ENCODE measurements around the gene SLC8A1. TPM values are rescaled to one million over a fixed set of nuclear protein-coding genes. Genes with fewer than 3 reads are reported as not detected.
"Not testable (repeated sequence)": the region's sequence is repeated elsewhere in the genome, so short reads cannot be mapped to it uniquely, and the experiment has no call there.

Gene SLC8A1
- total and polyA plus RNA-seq, 3 donors from 2014 or later, result 1.4 to 3.6 (median 3.2) TPM

GRCh38 chr2:40090044-40090443 is 361.8 kb downstream of the SLC8A1 start:
- Histone ChIP-seq H3K4me3 (no peak overlapping the region), H3K36me3 (ENCODE audit: low read depth, missing control alignments) (no peaks in the 10 kb centered on the region), H3K4me1 (no peaks in the 10 kb centered on the region), H3K9me3 (no peaks in the 10 kb centered on the region), H3K27me3 (no peaks in the 10 kb centered on the region), H3K27ac (no peak overlapping the region)
- 59 to 69% methylated on average over 3 of the region's 3 CpGs for WGBS, 2 donors
- no peak for DNase-seq
- TF ChIP-seq POLR2A (IDR thresholded peaks at IDR 0.05), result no peak
- intact Hi-C loops (cut with DNase I; ENCODE audit: low total_unique reads), result no loop called here

DNA sequence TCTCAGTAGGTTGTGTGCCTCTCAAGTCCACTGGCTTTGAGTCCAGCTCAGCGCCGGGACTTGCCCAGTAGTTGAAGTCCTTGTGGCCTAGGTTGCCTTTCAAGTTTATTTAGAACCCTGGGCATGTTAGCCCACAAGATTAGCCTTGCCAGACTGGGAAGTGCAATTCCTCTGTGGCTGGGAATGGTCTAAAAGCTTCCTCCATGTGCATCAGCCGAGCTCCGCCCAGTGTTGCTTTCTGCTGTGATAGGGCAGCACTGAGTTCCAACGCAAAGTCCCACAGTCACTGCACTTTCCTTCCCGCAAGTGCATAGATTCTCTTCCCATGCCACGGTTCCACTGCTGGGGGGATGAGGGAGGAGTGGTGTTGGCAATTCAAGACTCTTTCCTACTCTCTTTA is 364.0 kb downstream of the SLC8A1 start:
- Histone ChIP-seq H3K27ac (no peak overlapping the region), H3K9me3 (no peaks in the 10 kb centered on the region), H3K4me1 (no peaks in the 10 kb centered on the region), H3K27me3 (no peaks in the 10 kb centered on the region), H3K4me3 (no peak overlapping the region), H3K36me3 (ENCODE audit: low read depth, missing control alignments) (no peaks in the 10 kb centered on the region)
- TF ChIP-seq CTCF (IDR thresholded peaks at IDR 0.05) (no peak), POLR2A (IDR thresholded peaks at IDR 0.05) (no peak)
- no peak for DNase-seq
- intact Hi-C loops (cut with DNase I; ENCODE audit: low total_unique reads), result no loop called here
- 96 to 97% methylated on average over 7 of the region's 7 CpGs for WGBS, 2 donors

DNA sequence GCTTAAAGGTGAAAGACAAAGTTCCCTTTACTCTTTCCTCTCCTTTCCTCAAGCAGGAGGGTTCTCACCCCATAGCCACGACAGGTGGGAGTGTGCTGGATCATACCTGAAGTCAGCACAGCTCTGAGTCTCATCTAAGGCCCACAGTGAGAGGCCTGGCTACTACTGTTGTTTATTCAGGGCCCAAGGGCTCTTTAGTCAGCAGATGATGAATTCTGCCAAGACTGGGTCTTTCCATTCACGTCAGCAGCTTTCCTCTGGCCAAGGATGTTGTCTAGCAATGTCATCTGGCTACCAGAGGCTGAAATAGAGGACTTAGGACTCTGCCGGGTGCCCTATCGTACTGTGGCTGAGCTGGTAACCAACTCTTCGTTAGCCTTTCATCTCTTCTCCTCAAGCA is 364.5 kb downstream of the SLC8A1 start:
- H3K4me1 ChIP-seq, result no peaks in the 10 kb centered on the region
- intact Hi-C loops (cut with DNase I; ENCODE audit: low total_unique reads), result no loop called here
- TF ChIP-seq POLR2A (IDR thresholded peaks at IDR 0.05) (no peak), CTCF (IDR thresholded peaks at IDR 0.05) (no peak)
- no peak overlapping the region for H3K27ac ChIP-seq
- no peak for DNase-seq
- H3K36me3 ChIP-seq (ENCODE audit: low read depth, missing control alignments), result no peaks in the 10 kb centered on the region
- H3K4me3 ChIP-seq, result no peak overlapping the region
- H3K27me3 ChIP-seq, result no peaks in the 10 kb centered on the region
- H3K9me3 ChIP-seq, result no peaks in the 10 kb centered on the region
- 93 to 95% methylated on average over 3 to 5 of the region's 5 CpGs for WGBS, 2 donors

DNA sequence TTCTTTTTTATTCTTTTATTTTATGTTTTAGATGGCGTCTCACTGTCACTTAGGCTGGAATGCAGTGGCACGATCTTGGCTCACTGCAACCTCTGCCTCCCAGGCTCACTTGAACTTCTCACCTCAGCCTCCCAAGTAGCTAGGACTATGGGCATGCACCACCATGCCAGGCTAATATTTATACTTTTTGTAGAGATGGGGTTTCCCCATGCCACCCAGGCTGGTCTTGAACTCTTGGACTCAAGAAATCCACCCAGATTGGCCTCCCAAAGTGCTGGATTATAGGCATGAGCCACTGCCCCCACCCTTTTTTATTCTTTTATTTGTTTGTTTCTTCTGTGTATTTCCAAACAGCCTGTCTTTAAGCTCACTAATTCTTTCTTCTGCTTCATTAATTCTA is 366.1 kb downstream of the SLC8A1 start:
- no peak overlapping the region for H3K27ac ChIP-seq

DNA sequence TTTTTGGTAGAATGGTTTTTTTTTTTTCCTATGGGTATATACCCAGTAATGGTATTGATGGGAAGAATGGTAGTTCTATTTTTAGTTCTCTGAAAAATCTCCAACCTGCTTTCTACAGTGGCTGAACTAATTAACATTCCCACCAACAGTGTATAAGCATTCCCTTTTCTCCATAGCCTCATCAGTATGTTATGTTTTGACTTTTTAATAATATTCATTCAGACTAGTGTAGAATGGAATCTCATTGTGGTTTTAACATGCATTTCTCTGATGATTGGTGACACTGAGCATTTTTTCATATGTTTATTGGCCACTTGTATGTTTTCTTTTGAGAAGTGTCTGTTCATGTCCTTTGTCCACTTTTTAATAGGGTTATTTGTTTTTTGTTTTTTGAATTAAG is 378.6 kb downstream of the SLC8A1 start:
- DNase-seq; H3K36me3 ChIP-seq (ENCODE audit: low read depth, missing control alignments); H3K4me1 ChIP-seq; H3K27ac ChIP-seq; H3K4me3 ChIP-seq; H3K27me3 ChIP-seq; intact Hi-C loops (cut with DNase I; ENCODE audit: low total_unique reads); H3K9me3 ChIP-seq: not testable (repeated sequence)

More for the DNA sequence above, 366.1 kb downstream of the SLC8A1 start:
- TF ChIP-seq POLR2A (IDR thresholded peaks at IDR 0.05), result no peak
- TF ChIP-seq CTCF (IDR thresholded peaks at IDR 0.05), result no peak
- Histone ChIP-seq H3K27me3 (no peaks in the 10 kb centered on the region), H3K36me3 (ENCODE audit: low read depth, missing control alignments) (no peaks in the 10 kb centered on the region), H3K9me3 (no peaks in the 10 kb centered on the region), H3K4me1 (no peaks in the 10 kb centered on the region), H3K4me3 (no peak overlapping the region)
- WGBS, 2 donors, result 93 to 97% methylated on average over 2 of the region's 2 CpGs
- intact Hi-C loops (cut with DNase I; ENCODE audit: low total_unique reads), result no loop called here
- DNase-seq, result no peak

- H3K27ac ChIP-seq, result no peak overlapping the region
- WGBS, 2 donors, result 72 to 83% methylated on average over 11 to 12 of the region's 12 CpGs
- no peaks in the 10 kb centered on the region for H3K36me3 ChIP-seq (ENCODE audit: low read depth, missing control alignments)
- intact Hi-C loops (cut with DNase I; ENCODE audit: low total_unique reads), result no loop called here
- H3K4me1 ChIP-seq, result no peaks in the 10 kb centered on the region
- H3K27me3 ChIP-seq, result no peaks in the 10 kb centered on the region
- peak overlapping the region in 1 of 2 donors; percentile 0 for H3K4me3 ChIP-seq
- H3K9me3 ChIP-seq, result no peaks in the 10 kb centered on the region
- TF ChIP-seq CTCF (IDR thresholded peaks at IDR 0.05) (no peak), POLR2A (IDR thresholded peaks at IDR 0.05) (no peak)
- no peak for DNase-seq
Measured at GRCh38 chr2:40072442-40073232, 379.3 kb downstream of the SLC8A1 start.

All from testis (tissue), 3 donors.